NCI-H446 treated with DMSO at 0.1 percent for 48 hours (cell line): ENCODE measurements around the gene SLC17A4.
"Not testable (repeated sequence)": the region's sequence is repeated elsewhere in the genome, so short reads cannot be mapped to it uniquely, and the experiment has no call there.

ENCODE experiments used
- DNase-seq: peaks from one replicate; lab custom pipeline; 2025; lab: John Stamatoyannopoulos, UW

Gene SLC17A4, protein sequence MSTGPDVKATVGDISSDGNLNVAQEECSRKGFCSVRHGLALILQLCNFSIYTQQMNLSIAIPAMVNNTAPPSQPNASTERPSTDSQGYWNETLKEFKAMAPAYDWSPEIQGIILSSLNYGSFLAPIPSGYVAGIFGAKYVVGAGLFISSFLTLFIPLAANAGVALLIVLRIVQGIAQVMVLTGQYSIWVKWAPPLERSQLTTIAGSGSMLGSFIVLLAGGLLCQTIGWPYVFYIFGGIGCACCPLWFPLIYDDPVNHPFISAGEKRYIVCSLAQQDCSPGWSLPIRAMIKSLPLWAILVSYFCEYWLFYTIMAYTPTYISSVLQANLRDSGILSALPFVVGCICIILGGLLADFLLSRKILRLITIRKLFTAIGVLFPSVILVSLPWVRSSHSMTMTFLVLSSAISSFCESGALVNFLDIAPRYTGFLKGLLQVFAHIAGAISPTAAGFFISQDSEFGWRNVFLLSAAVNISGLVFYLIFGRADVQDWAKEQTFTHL

DNA sequence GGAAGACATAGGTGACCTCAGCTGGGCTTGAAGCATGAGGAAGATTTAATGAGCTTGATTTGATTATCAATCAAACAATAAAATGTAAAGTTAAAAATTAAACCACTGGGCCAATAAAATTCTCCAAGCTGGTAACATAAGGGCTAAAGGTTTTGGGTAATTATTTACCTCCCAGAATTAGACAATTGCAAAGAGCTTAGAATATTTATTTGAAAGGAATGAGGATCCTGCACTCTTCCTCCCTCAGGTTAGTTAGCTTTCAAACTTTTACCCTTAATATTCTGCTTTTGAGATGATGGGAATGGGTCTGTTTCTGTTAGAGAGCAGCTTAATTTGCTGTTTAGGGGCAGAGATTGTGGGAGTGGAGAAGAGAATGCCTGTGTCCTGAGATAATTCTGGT is at the start of gene SLC17A4:
TSS of gene SLC17A4 (plus strand) at position 208 of the 400 bp plus-strand sequence. CDS start 7,221 bp downstream, outside the sequence.
- DNase-seq = no peak

DNA sequence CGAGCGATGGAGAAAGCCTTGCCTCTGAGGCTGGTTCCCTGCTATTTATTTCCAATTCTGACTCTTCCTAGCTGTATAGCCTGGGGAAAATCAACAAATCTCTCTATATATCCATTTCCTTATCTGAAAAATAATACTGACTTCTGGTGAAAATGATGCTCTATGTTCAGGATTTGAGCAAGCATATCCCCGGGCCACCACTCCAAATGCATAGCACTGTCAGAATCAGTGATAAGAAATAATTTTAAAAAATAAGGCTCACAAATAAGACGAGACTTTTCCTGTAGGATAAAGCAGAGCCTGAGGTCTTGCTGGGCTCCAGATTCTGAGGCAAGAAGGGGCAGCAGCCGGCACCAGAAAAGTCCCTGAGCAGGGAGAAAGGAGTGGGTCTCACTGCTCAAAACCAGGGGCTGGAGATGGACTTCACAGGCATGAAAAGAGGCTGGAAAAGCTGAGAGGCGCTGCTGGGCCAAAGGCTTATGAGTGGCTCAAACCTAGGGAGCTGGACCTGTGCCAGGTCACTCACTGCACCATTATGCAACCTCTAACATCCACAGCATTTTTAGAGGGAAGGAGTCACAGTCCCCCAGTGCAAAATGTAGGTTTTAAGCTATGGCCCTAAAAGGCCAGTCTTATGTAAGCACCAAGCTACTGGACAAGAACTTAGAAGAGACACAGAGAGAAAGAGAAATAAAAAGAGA is 48.1 kb upstream of the SLC17A4 start:
- no peak for DNase-seq

DNA sequence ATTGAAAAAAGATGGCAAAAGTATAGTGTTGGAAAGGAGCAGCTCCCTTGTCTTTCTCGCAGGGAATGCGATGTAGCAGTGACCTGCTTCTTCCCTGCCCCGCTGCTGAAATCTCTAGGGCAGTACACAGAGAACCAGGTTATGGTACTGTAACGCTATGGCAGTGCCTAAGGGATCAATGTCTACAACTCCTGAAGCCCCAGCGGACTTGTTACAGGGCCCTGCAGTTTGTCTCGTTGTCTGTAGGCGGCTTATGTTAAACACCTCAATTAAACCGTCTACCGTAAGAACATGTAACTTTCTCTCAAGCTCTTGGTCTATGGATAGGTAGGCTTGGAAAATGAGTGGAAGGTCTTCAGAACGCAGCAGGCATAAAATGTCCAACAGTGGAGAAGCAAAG is 44.8 kb upstream of the SLC17A4 start:
- DNase-seq = no peak

DNA sequence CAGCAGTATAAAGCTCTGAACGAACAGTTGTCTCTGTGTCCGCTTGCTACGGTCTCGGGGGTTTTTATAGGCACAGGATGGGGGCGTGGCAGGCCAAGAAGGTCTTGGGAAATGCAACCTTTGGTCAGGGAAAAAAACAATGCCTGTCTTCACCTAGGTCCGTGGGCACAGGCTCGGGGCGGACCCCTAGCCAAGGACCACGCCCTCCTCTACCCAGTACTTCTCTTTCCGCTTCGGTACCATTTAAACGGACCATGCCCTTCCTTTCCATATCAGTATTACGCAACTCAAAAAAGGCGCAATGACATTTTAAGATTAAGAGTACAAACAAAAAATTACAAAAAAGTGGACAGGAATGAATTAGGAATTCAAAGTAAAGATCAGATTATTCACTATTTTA is 44.3 kb upstream of the SLC17A4 start:
- DNase-seq = no peak

DNA sequence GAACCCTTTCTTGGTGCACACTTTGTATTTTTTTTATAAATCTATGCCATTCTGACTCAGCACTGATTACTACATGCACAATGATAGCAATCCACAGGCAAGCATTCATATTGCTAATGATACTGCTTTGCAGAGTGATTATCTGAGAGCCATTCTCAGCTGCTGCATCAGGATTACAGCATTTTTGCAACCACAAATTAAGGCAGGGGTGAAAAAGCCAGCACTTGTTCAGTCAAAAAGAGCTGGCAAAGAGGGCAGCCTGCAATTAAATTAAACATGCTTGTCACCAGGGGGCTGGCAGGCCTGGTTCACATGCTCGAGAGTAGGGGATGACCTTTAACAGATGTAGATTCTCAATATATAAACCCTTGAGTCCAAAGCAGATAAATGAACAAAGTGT is 40.7 kb upstream of the SLC17A4 start:
- DNase-seq = no peak

DNA sequence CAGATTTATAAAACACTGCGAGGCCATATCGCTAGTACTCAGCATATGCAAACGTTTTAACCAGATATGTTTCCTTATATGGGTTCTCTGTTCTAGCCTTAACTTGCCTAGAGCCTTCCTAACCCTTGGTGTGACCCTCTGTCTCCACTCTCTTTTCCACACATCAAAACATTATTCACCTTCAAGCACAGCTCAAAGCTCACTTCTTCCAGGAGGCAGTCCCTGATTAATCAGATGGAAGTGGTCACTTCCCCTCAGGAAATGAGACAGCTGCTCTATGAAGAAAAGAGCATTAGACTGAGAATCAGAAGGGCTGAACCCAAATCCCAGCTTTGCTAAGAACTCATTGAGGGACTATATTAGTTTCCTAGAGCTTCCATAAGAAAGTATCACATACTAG is 39.8 kb upstream of the SLC17A4 start:
- DNase-seq = no peak

DNA sequence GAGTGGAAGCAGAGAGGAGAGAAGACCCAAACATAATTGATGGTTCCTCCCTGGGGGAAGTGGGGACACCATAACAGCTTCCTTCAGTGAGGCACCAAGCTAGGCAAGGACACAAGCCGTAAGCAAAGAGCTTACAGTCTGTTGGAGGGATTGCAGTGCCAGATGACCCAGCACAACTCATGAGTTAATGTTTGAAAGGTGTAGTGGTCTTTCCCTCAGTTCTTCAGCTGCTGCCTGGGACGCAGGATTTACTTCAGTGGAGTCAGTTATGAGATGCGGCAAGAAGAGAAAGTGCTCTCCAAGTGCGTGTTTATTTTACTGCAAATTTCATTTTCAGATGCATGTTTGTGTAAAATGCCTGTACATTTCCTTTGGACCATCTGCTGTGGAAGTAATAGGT is 38.7 kb upstream of the SLC17A4 start:
- DNase-seq = no peak

DNA sequence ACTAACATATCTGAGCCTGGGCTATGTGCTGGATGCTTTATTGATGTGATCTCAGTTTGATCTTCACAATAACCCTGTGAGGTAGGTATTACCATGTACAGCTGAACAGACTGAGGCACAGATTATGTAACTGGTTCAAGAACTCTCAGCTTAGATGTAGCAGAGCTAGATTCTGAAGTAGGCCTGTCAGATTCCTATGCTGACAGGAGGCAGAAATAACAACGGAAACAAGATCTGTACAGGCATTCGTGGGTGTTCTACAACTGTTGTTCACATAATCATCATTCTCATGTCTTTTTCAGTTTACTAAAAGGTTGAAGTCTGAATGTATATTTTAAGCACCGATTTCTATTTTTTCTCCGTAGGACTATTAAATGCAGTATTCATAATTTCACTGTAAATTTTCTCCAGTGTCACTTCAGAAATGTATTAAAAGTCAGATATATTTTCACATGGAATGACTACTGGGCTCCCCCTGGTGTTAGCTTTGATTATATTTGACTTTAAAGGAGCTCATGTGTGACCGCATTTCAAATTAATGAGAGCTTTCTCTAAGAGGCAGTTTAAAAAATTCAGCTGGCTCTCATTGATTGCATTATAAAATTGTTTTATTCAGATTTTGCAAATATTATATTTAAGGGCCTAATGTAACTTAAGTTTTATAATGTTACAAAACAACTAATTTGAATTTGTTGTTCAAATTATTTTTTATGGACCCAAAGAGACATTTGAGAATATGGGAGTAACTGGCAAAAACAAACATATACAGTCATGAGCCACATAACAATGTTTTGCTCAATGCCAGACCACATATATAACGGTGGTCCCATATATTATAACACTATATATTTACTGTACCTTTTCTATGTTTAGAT is 36.4 kb upstream of the SLC17A4 start:
- DNase-seq = peak; percentile 20

DNA sequence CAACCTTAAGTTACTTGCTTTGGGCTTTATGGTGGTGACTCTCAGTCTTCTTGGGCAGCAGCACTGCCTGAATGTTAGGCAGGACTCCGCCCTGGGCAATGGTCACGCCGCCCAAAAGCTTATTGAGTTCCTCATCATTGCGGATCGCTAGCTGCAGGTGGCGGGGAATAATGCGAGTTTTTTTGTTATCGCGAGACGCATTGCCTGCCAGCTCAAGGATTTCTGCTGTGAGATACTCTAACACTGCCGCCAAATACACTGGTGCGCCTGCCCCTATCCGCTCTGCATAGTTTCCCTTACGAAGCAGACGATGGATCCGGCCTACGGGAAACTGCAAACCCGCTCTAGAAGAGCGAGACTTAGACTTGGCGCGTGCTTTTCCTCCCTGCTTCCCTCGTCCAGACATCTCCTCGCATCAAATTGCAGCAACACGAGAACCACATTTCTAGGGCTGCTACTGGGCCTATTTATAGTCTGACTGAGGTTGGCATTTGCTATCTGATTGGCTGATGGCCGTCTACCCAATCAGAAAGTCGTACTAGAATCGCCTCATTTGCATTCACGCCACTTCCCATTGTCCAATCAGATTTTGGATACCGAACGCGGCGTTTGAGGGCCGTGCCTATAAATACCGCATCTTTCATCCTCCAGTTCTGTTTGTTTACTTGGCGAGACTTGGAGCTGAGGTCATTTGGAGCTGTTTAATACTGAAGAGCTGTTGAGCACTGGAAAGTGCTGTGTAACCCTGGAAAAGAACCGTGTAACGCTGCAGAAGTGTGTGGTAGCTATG is 28.2 kb upstream of the SLC17A4 start:
- DNase-seq = no peak

DNA sequence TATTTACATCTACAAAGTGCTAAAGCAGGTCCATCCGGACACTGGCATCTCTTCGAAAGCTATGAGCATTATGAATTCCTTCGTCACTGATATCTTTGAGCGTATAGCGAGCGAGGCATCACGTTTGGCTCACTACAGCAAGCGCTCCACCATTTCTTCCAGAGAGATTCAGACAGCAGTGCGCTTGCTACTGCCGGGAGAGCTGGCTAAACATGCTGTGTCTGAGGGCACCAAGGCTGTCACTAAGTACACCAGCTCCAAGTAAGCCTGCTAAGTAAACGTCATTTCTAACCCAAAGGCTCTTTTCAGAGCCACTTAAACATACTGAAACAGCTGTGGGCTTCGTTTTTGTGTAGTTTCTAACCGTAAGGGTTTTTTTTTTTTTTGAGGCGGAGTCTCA is 27.5 kb upstream of the SLC17A4 start:
- no peak for DNase-seq

DNA sequence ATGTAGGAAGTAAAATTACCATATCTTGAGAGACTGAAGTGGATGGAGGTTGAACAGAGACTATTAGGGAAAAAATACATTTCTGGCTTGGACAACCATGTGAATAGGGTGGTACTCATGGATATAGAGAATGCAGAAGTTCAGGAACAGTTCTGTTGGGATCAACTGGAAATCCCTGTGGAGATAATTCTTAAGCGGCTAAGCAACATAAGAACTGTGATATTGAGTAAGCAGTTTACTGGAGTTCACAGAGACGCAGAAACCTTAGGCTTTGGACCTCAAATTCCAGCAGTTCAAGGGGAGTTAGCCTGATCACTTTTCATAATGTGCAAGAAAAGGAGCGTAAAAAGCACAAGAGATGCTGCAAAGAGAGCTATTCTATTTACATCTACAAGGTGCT is 23.6 kb upstream of the SLC17A4 start:
- no peak for DNase-seq

DNA sequence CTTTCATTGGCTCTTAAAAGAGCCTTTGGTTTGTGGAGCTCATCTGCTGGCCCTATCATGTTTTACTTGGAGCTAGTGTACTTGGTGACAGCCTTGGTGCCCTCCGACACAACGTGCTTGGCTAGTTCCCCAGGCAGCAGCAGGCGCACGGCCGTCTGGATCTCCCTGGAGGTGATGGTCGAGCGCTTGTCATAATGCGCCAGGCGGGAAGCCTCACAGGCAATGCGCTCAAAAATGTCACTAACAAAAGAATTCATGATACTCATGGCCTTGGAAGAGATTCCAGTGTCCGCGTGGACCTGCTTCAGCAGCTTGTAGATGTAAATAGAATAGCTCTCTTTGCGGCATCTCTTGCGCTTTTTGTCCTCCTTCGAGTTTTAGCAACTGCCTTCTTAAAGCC is 22.8 kb upstream of the SLC17A4 start:
- DNase-seq = no peak

DNA sequence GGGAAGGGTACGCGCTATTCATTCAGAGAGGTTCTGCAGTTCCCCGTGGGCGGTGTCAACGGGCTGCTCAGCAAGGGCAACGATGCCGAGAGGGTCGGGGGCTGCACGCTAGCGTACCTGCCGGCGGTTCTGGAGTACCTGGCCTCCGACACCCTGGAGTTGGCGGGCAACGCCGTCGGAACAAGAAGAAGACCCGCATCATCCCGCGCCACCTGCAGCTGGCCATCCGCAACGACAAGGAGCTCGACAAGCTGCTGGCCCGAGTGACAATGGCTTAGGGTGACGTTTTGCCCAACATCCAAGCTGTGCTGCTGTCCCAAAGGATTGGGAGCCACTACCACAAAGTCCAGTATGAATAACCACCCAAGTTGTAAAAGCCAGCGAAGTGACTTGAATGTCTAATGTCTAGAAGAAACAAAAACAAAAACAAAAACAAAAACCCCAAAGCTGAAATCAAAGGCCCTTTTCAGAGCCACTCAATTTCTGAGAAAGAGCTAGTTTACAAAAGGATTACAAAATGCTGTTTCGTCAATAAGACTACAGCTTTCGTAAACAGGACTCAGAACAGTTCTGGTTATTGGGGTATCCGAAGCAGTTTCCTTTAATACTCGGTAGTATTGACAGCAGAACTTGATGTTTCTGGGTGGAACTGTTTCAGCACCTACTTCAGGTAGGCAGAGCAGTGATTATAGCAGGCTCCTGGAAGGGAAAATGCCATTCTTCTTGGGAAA is 21.9 kb upstream of the SLC17A4 start:
- no peak for DNase-seq

DNA sequence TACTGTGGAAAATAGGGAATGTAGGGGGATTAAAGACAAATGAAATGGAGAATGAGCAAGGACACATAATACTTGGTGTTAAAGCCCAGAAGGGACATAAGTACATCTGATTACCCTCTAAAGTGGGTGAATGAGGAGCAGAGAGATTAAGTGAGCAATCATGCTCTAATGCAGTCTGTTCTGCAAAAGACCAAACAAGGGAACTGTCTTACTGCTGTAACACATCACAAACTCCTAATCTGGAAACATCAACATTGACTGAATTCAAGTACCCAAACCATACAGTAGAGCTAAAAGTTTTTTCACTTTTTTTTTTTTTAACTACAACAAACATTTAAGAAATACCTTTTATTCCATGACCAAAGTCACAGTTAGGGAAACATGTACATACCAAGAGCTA is 19.3 kb upstream of the SLC17A4 start:
- DNase-seq = no peak

DNA sequence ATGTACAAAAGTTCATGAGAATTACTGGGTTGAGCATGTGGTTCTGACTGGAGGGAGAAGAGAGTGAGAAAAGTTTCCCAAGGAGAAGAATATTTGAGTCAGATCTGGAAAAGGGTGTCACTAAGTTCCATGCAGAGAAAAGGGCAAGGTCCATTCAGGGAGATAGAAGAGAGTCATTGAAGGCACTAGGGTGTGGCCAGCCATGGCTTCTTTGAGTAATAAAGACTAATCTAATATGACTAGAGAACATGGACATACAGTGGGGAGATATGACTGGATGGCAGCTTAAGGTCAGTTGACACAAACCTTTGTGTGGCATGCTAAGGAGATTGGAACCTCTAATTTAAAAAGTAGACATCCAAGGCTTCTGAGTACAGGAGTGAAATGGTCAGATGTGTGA is 10.7 kb upstream of the SLC17A4 start:
- no peak for DNase-seq

DNA sequence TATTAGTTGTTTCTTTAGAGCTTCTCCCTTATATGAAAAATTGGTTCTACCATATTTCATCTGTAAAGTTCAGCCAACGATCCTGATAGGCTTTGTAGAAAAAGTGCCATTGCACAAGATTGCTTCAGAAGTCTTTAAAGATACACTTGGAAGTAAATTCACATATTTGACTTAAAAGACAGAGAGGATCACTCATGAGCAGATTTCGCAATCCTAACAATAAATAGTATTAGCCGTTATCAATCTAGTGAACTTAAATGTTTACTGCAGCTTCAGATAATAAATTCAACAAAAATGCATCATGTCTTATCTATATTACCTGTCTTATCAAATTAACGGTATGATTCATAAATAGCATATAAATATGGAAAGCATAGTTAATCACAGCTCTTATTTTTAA is 8.7 kb upstream of the SLC17A4 start:
- no peak for DNase-seq

DNA sequence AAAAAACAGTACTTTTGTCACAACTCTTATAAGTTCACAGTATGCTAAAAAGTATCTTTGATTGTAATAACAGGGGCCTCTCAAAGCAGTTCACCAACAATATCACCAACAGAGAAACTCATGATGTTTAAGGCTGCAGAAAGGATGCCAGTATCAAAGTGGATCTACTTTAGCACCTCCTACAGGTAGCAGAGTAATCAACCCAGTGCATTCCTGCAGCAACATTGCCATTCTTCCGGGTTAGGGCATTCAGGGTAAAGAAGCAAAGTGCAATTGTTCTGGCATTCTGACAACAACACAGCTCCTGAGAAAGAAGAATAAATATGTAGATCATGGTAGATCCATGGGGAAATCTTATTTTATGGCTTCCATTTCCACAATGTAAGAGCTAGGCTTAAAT is 7.6 kb upstream of the SLC17A4 start:
- DNase-seq = no peak

DNA sequence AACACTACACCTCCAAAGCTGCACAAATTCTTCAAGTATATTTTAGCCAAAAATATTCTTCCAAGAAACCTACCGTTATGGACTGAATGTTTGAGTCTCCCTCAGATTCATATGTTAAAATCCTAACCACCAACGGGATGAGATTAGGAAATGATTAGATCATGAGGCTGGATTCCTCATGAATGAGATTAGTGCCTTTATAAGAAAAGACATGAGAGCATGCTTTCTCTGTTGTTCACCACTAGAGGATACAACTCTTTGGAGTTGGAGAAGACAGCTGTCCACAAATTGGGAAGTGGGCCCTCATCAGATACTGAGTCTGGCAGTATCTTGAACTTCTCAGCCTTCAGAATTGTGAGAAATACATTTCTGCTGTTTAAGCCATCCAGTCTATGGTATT is 7.1 kb upstream of the SLC17A4 start:
- no peak for DNase-seq

DNA sequence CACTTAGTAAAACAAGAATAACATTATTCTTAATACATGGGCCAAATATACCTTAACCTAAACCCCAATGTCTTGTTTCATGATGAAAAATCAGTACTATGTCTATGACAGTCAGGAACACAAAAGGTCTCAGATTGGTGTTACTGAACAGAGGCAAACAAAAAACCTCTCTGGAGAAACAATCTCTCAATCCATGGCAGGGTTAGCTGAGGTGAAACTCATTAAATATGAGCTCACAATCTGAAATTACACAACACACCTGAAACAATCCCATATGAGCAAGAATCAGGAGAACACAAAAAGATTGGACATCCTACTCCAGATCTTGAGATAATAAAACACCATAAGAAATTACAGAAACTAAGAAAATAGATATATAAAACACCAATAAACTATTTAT is 6.5 kb upstream of the SLC17A4 start:
- DNase-seq = no peak

DNA sequence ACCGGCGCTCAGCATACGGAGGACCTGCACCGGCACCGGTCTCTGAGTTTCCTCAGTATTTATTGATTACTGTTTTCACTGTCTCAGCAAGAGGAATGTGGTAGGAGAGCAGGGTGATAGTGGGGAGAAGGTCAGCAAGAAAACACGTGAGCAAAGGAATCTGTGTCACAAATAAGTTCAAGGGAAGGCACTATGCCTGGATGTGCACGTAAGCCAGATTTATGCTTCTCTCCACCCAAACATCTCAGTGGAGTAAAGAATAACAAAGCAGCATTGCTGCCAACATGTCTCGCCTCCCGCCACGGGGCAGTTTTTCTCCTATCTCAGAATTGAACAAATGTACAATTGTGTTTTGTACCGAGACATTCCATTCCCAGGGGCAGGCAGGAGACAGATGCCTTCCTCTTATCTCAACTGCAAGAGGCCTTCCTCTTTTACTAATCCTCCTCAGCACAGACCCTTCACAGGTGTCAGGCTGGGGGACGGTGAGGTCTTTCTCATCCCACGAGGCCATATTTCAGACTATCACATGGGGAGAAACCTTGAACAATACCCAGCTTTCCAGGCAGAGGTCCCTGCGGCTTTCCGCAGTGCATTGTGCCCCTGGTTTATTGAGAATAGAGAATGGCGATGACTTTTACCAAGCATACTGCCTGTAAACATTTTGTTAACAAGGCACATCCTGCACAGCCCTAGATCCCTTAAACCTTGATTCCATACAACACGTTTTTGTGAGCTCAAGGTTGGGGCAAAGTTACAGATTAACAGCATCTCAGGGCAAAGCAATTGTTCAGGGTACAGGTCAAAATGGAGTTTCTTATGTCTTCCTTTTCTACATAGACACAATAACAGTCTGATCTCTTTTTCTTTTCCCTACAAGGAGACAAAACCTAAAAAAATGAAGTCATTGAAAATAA is 5.7 kb upstream of the SLC17A4 start:
- not testable (repeated sequence) for DNase-seq
